SK-N-SH (cell line): ENCODE results near the gene SLC5A8. TPM values are rescaled to one million over a fixed set of nuclear protein-coding genes. Genes with fewer than 3 reads are reported as not detected.
A peak's percentile ranks its signal among the peaks of the same experiment; 100 is the strongest.

Experiments
- CTCF ChIA-PET: fragments of 300-600, 350-600 bp; formaldehyde crosslinking; extraction: SDS; loops from one replicate; lab custom pipeline; 2021; lab: Yijun Ruan, JAX
- POLR2A ChIA-PET: fragments of 350-600 bp; sonication (Branson Sonifier 250); formaldehyde crosslinking; extraction: SDS; loops from one replicate; lab custom pipeline; 2020; ENCODE audit warnings: antibody characterized with exemption, inconsistent platforms; lab: Yijun Ruan, JAX
- DNase-seq: peaks from one replicate; pipeline ENCODE4 v3.0.0; 2012
- H2AFZ ChIP-seq: fragments of 200-600 bp; sonication (generic); 2 replicates; pipeline ENCODE4 v1.8.1; 2016; ENCODE audit warnings: antibody characterized with exemption, mild to moderate bottlenecking, low read depth
- H3F3A ChIP-seq: fragments of 200-600 bp; sonication (generic); replicated peaks from 2 replicates; pipeline ENCODE3; 2016; ENCODE audit warnings: antibody characterized with exemption, mild to moderate bottlenecking; ENCODE audit not compliant: insufficient read depth
- H3K27ac ChIP-seq, 2 experiments: fragments of 200-500 bp in 1 of 2; fragments of 200-600 bp in 1 of 2; sonication (Bioruptor generic) in 1 of 2; sonication (generic), shearing (Covaris generic) in 1 of 2; 2 replicates each; pipeline versions ENCODE4 v1.5.1 to v1.6.1; 2014 to 2016; ENCODE audit warnings: low read depth in 2 of 2, inconsistent platforms in 1 of 2, low read length in 1 of 2, mild to moderate bottlenecking in 1 of 2, mixed read lengths in 1 of 2
- H3K27me3 ChIP-seq: fragments of 200-600 bp; sonication (generic), shearing (Covaris generic); 2 replicates; pipeline ENCODE4 v1.6.1; 2016; ENCODE audit warnings: mixed run types; ENCODE audit not compliant: insufficient read depth
- H3K36me3 ChIP-seq, 2 experiments: fragments of 200-500 bp in 1 of 2; fragments of 200-600 bp in 1 of 2; sonication (Bioruptor generic) in 1 of 2; sonication (generic) in 1 of 2; replicated peaks in 1 of 2; 2 replicates each; pipeline versions ENCODE3 to v1.5.1; 2014 to 2016; ENCODE audit warnings: low read length in 1 of 2, mild to moderate bottlenecking in 1 of 2; ENCODE audit not compliant: insufficient read depth in 2 of 2, control insufficient read depth in 1 of 2
- H3K4me1 ChIP-seq, 2 experiments: fragments of 200-500 bp in 1 of 2; fragments of 200-600 bp in 1 of 2; sonication (Bioruptor generic) in 1 of 2; sonication (generic), shearing (Covaris generic) in 1 of 2; 2 replicates each; pipeline versions ENCODE4 v1.5.1 to v1.6.1; 2014 to 2016; ENCODE audit warnings: low read depth in 1 of 2, low read length in 1 of 2, mixed run types in 1 of 2; ENCODE audit not compliant: insufficient read depth in 2 of 2, control insufficient read depth in 1 of 2
- H3K4me2 ChIP-seq: fragments of 200-600 bp; sonication (generic), shearing (Covaris generic); 2 replicates; pipeline ENCODE4 v1.6.1; 2017; ENCODE audit warnings: mixed run types
- H3K4me3 ChIP-seq, 2 experiments: fragments of 200-500 bp in 1 of 2; fragments of 200-600 bp in 1 of 2; sonication (Bioruptor generic) in 1 of 2; sonication (generic), shearing (Covaris generic) in 1 of 2; 2 replicates each; pipeline versions ENCODE4 v1.5.1 to v1.8.1; 2014 to 2016; ENCODE audit warnings: low read depth in 2 of 2, inconsistent platforms in 1 of 2, low read length in 1 of 2, mild to moderate bottlenecking in 1 of 2, mixed read lengths in 1 of 2, moderate library complexity in 1 of 2
- H3K79me2 ChIP-seq: fragments of 200-600 bp; sonication (generic); 2 replicates; pipeline ENCODE4 v1.8.1; 2017; ENCODE audit warnings: mild to moderate bottlenecking; ENCODE audit not compliant: insufficient read depth
- H3K9ac ChIP-seq: fragments of 200-600 bp; sonication (generic); 2 replicates; pipeline ENCODE4 v1.6.1; 2017; ENCODE audit warnings: mixed run types
- H3K9me2 ChIP-seq: fragments of 200-600 bp; sonication (generic); 2 replicates; pipeline ENCODE4 v1.6.1; 2017; ENCODE audit warnings: mixed run types
- H3K9me3 ChIP-seq: fragments of 200-600 bp; sonication (generic); 2 replicates; pipeline ENCODE4 v1.6.1; 2017; ENCODE audit warnings: mixed run types, mild to moderate bottlenecking, moderate library complexity
- H4K20me1 ChIP-seq: fragments of 200-600 bp; sonication (generic); 2 replicates; pipeline ENCODE4 v1.6.1; 2017; ENCODE audit warnings: mild to moderate bottlenecking, mixed run types; ENCODE audit not compliant: insufficient read depth
- FOXJ3 ChIP-seq: sonication (generic); formaldehyde crosslinking; IDR thresholded peaks from 2 replicates; pipeline ENCODE4 v1.5.1; 2020; ENCODE audit warnings: mild to moderate bottlenecking, missing genetic modification reagents
- GABPA ChIP-seq: IDR thresholded peaks from 2 replicates; pipeline ENCODE4 v1.4.0; 2012; ENCODE audit warnings: low read depth, mild to moderate bottlenecking
- GATA2 ChIP-seq: sonication (generic); formaldehyde crosslinking; IDR thresholded peaks from 2 replicates; pipeline ENCODE4 v1.5.0; 2020; ENCODE audit warnings: mild to moderate bottlenecking, missing genetic modification reagents
- MEF2A ChIP-seq: IDR thresholded peaks from 2 replicates; pipeline ENCODE4 v1.4.0; 2012; ENCODE audit warnings: low read depth, borderline replicate concordance
- NRF1 ChIP-seq: IDR thresholded peaks from 2 replicates; pipeline ENCODE4 v1.6.1; 2012; ENCODE audit warnings: low read depth, mild to moderate bottlenecking, low read length
- POLR2AphosphoS5 ChIP-seq: IDR thresholded peaks from 2 replicates; pipeline ENCODE4 v1.6.1; 2012; ENCODE audit warnings: low read depth, low read length
- RCOR1 ChIP-seq: fragments of 150-350 bp; IDR thresholded peaks from 2 replicates; pipeline ENCODE4 v1.6.1; 2017; ENCODE audit warnings: antibody characterized with exemption, low read length
- SIN3A ChIP-seq: IDR thresholded peaks from 2 replicates; pipeline ENCODE4 v1.6.1; 2012; ENCODE audit warnings: low read depth, mild to moderate bottlenecking, low read length, moderate library complexity, borderline replicate concordance
- TAF1 ChIP-seq: IDR thresholded peaks from 2 replicates; pipeline ENCODE4 v1.6.1; 2012; ENCODE audit warnings: low read depth, mild to moderate bottlenecking, low read length, moderate library complexity, borderline replicate concordance
- YY1 ChIP-seq: IDR thresholded peaks from 2 replicates; pipeline ENCODE4 v1.4.0; 2012; ENCODE audit warnings: low read depth, mild to moderate bottlenecking
- WGBS: methylation state at CpG from one replicate; pipeline ENCODE4 v1.1.6; 2017; ENCODE audit warnings: low lambda C conversion rate; 5-methylcytosine and 5-hydroxymethylcytosine counted together
- polyA plus RNA-seq, 3 experiments: library from polyadenylated mRNA; depleted of rRNA; stranded (reverse); fragments of >200 nt; gene quantifications; 2 replicates each; pipeline ENCODE4 v1.2.3, GENCODE V29; 2012
- TF ChIP-seq, protein P1 (sequence below): fragments of 150-350 bp; IDR thresholded peaks from 2 replicates; pipeline ENCODE4 v1.6.1; 2017; ENCODE audit warnings: antibody characterized with exemption, low read length, low read depth, borderline replicate concordance
- TF ChIP-seq, protein P2 (sequence below): IDR thresholded peaks from 2 replicates; pipeline ENCODE4 v1.4.0; 2012; ENCODE audit warnings: low read depth
- TF ChIP-seq, protein P3 (sequence below): IDR thresholded peaks from 2 replicates; pipeline ENCODE4 v1.4.0; 2012; ENCODE audit warnings: low read depth, borderline replicate concordance
- TF ChIP-seq, protein P4 (sequence below): IDR thresholded peaks from 2 replicates; pipeline ENCODE4; 2012
- TF ChIP-seq, protein P5 (sequence below): IDR thresholded peaks from 2 replicates; pipeline ENCODE4 v1.4.0; 2012; ENCODE audit warnings: low read depth, borderline replicate concordance
- TF ChIP-seq, protein P6 (sequence below): fragments of 200-600 bp; sonication (generic); IDR thresholded peaks from 2 replicates; pipeline ENCODE4 v1.6.1; 2017; ENCODE audit warnings: antibody characterized with exemption, mild to moderate bottlenecking, moderate library complexity

The SLC5A8 gene, protein sequence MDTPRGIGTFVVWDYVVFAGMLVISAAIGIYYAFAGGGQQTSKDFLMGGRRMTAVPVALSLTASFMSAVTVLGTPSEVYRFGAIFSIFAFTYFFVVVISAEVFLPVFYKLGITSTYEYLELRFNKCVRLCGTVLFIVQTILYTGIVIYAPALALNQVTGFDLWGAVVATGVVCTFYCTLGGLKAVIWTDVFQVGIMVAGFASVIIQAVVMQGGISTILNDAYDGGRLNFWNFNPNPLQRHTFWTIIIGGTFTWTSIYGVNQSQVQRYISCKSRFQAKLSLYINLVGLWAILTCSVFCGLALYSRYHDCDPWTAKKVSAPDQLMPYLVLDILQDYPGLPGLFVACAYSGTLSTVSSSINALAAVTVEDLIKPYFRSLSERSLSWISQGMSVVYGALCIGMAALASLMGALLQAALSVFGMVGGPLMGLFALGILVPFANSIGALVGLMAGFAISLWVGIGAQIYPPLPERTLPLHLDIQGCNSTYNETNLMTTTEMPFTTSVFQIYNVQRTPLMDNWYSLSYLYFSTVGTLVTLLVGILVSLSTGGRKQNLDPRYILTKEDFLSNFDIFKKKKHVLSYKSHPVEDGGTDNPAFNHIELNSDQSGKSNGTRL
- not detected in 2 replicates for polyA plus RNA-seq (2012; rRNA removed)
- under 0.01 TPM in 1 of 2 replicates, not detected in the other for polyA plus RNA-seq (2012; cell fraction: cytosol; rRNA removed)
- polyA plus RNA-seq (2012; cell fraction: nucleus; rRNA removed) = 0.01 TPM in 2 replicates

DNA sequence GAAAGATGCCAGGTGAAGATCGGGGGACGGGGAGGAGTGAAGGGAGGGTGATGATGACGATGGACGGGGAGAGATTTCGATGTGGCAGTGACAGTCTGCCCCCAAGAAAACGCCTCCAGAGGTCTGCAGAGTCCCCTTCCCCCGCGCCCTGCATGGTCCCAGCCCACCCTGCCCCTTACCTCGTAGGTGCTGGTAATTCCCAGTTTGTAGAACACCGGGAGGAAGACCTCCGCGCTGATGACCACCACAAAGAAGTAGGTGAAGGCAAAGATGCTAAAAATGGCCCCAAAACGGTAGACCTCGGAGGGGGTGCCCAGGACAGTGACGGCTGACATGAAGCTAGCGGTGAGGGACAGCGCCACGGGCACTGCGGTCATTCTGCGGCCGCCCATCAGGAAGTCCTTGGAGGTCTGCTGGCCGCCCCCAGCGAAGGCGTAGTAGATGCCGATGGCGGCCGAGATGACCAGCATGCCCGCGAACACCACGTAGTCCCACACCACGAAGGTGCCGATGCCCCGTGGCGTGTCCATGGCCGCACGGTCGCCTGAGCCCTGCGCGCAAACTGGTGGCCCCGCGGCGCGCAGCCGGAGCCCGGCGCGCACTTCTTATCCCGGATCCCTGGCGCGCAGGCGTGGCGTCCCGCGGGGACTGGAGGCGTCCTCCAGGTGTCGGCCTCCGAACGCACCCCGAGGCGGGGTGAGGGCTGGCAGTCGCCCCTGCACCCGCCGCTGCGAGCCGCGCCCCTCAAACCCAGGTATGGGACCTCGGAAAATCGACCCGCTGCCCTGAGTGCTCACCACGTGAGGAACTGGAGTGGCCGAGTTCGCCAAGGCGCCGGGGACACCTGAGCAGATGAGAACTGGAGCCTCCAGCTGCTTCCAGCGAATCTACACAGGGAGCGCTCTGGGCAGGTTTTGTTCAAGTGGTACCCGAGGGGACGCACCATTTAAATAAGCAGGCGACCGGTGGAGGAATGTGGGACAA, at the start of gene SLC5A8:
Gene SLC5A8 (minus strand): TSS at position 920 of the 984 bp plus-strand sequence. CDS start 390 bp downstream, at position 530.
- no peaks in the 10 kb centered on the region for H3F3A ChIP-seq
- no peaks in the 10 kb centered on the region for H3K9me2 ChIP-seq
- 10% methylated on average over 24 of the region's 80 CpGs for WGBS
- no peak for DNase-seq
- peaks cover 31% of the 10 kb centered on the region for H3K27me3 ChIP-seq
- no peaks in the 10 kb centered on the region for H3K4me1 ChIP-seq
- peak within 1 kb of the TSS; percentile 26 to 28; a peak in 1 of 4 replicates for H3K4me3 ChIP-seq
- no peak within 1 kb of the TSS for H3K9ac ChIP-seq
- POLR2A ChIA-PET = no interaction called here
- no peaks in the 10 kb centered on the region for H3K79me2 ChIP-seq
- peak within 1 kb of the TSS; percentile 26; the same call in 1 of the 2 replicates for H2AFZ ChIP-seq
- CTCF ChIA-PET = no interaction called here
- H3K4me2 ChIP-seq = peak within 1 kb of the TSS; percentile 66
- TF ChIP-seq POLR2AphosphoS5 = no peak
- no peak for TF ChIP-seq NRF1
- TF ChIP-seq GATA2 (CRISPR knock-in tag) = no peak
- TF ChIP-seq RCOR1 = no peak
- TF ChIP-seq, protein P1, sequence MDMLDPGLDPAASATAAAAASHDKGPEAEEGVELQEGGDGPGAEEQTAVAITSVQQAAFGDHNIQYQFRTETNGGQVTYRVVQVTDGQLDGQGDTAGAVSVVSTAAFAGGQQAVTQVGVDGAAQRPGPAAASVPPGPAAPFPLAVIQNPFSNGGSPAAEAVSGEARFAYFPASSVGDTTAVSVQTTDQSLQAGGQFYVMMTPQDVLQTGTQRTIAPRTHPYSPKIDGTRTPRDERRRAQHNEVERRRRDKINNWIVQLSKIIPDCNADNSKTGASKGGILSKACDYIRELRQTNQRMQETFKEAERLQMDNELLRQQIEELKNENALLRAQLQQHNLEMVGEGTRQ = no peak
- TF ChIP-seq, protein P2, sequence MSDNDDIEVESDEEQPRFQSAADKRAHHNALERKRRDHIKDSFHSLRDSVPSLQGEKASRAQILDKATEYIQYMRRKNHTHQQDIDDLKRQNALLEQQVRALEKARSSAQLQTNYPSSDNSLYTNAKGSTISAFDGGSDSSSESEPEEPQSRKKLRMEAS = no peak
- H3K36me3 ChIP-seq = no peaks in the 10 kb centered on the region
- H4K20me1 ChIP-seq = no peaks in the 10 kb centered on the region
- H3K27ac ChIP-seq = no peak within 1 kb of the TSS
- no peaks in the 10 kb centered on the region for H3K9me3 ChIP-seq

DNA sequence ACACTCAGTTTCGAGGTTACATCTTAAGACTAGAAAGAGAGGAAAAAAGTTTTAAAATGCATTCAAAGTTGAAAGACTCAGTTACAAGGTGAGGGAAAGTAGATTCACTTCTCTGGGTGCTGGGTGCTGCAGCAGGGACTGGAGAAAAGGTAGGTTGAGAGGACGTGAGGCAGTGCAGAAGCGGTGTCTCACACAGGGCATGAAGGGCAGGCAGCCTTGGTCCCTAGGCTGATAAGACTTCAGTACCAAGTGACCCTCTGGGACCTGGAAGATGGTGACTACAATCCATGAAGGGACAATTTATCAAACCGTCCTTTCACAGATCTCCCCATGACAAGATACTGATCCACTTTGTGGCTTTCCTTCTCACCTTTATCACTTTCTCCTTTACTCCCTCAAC, 47.3 kb upstream of the SLC5A8 start:
- no peak overlapping the region for H3K27ac ChIP-seq
- H3K36me3 ChIP-seq = no peaks in the 10 kb centered on the region
- no peak overlapping the region for H3K4me2 ChIP-seq
- no peak overlapping the region for H3K4me3 ChIP-seq
- H3K9me2 ChIP-seq = no peaks in the 10 kb centered on the region
- H3K9me3 ChIP-seq = no peaks in the 10 kb centered on the region
- H3K27me3 ChIP-seq = no peaks in the 10 kb centered on the region
- no peaks in the 10 kb centered on the region for H3K4me1 ChIP-seq
- no peaks in the 10 kb centered on the region for H3K79me2 ChIP-seq
- H3K9ac ChIP-seq = no peak overlapping the region
- POLR2A ChIA-PET = no interaction called here
- H4K20me1 ChIP-seq = no peaks in the 10 kb centered on the region
- no peaks in the 10 kb centered on the region for H3F3A ChIP-seq
- no peak for DNase-seq
- H2AFZ ChIP-seq = no peak overlapping the region
- WGBS = 12% methylated on average over 4 of the region's 4 CpGs
- CTCF ChIA-PET = no interaction called here
- TF ChIP-seq SIN3A (no peak), MEF2A (no peak), TAF1 (no peak), YY1 (no peak), FOXJ3 (no peak), GABPA (no peak)
- TF ChIP-seq, protein P3, sequence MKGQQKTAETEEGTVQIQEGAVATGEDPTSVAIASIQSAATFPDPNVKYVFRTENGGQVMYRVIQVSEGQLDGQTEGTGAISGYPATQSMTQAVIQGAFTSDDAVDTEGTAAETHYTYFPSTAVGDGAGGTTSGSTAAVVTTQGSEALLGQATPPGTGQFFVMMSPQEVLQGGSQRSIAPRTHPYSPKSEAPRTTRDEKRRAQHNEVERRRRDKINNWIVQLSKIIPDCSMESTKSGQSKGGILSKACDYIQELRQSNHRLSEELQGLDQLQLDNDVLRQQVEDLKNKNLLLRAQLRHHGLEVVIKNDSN = no peak
- TF ChIP-seq, protein P4, sequence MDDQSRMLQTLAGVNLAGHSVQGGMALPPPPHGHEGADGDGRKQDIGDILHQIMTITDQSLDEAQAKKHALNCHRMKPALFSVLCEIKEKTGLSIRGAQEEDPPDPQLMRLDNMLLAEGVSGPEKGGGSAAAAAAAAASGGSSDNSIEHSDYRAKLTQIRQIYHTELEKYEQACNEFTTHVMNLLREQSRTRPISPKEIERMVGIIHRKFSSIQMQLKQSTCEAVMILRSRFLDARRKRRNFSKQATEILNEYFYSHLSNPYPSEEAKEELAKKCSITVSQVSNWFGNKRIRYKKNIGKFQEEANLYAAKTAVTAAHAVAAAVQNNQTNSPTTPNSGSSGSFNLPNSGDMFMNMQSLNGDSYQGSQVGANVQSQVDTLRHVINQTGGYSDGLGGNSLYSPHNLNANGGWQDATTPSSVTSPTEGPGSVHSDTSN = no peak
- TF ChIP-seq, protein P5, sequence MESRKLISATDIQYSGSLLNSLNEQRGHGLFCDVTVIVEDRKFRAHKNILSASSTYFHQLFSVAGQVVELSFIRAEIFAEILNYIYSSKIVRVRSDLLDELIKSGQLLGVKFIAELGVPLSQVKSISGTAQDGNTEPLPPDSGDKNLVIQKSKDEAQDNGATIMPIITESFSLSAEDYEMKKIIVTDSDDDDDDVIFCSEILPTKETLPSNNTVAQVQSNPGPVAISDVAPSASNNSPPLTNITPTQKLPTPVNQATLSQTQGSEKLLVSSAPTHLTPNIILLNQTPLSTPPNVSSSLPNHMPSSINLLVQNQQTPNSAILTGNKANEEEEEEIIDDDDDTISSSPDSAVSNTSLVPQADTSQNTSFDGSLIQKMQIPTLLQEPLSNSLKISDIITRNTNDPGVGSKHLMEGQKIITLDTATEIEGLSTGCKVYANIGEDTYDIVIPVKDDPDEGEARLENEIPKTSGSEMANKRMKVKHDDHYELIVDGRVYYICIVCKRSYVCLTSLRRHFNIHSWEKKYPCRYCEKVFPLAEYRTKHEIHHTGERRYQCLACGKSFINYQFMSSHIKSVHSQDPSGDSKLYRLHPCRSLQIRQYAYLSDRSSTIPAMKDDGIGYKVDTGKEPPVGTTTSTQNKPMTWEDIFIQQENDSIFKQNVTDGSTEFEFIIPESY = no peak
- TF ChIP-seq, protein P6, sequence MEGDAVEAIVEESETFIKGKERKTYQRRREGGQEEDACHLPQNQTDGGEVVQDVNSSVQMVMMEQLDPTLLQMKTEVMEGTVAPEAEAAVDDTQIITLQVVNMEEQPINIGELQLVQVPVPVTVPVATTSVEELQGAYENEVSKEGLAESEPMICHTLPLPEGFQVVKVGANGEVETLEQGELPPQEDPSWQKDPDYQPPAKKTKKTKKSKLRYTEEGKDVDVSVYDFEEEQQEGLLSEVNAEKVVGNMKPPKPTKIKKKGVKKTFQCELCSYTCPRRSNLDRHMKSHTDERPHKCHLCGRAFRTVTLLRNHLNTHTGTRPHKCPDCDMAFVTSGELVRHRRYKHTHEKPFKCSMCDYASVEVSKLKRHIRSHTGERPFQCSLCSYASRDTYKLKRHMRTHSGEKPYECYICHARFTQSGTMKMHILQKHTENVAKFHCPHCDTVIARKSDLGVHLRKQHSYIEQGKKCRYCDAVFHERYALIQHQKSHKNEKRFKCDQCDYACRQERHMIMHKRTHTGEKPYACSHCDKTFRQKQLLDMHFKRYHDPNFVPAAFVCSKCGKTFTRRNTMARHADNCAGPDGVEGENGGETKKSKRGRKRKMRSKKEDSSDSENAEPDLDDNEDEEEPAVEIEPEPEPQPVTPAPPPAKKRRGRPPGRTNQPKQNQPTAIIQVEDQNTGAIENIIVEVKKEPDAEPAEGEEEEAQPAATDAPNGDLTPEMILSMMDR = no peak
